HG02943 (cell line): Measurements from ENCODE around the gene TNP1.

Source experiments
- ATAC-seq: cut with Tn5 transposase; IDR thresholded peaks from one replicate; pipeline ENCODE4 v1.9.1; 2021; ENCODE audit warnings: mild to moderate bottlenecking, low read depth, moderate library complexity; ENCODE audit not compliant: unreplicated experiment

The TNP1 gene, protein sequence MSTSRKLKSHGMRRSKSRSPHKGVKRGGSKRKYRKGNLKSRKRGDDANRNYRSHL

DNA sequence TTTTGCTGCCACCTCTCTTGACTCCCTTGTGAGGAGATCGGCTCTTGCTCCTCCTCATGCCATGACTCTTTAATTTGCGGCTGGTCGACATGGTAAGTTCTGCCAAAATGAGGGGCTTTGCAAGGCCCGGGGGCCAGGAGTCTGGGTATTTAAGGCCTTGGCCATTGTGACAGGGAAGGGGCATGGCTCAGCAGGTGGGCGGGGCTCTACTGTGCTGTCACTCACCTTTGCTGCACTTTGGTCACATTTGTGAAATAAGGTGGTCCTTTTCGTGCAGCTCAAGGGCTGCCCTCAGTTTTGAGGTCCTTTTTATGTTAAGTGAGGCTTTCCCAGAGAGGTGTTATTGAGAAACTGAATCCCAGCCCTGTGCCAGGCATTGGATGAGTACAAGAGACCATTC is at the start of gene TNP1:
TSS of gene TNP1 (minus strand) at position 121 of the 400 bp plus-strand sequence. CDS start at position 91, 30 bp downstream.
- ATAC-seq: no peak

DNA sequence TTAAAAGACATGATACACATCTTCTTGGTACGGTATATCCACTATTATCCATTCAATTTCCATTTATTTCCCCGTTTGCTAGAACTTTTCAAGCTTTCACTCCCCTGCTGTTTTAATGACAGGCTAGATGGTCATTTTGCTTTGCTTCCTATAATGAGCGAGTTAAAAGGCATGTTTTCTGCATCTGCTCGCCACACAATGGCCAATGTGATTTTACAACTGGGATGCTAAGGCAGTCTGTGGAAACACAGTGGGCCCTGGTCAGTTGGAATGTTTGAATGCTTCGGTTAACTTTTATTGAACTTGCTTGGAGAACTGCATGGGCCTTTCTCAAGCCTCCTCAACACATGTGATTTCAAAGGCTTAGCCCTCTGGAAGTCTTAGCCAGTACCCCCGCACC is 48.4 kb upstream of the TNP1 start:
- ATAC-seq: no peak

DNA sequence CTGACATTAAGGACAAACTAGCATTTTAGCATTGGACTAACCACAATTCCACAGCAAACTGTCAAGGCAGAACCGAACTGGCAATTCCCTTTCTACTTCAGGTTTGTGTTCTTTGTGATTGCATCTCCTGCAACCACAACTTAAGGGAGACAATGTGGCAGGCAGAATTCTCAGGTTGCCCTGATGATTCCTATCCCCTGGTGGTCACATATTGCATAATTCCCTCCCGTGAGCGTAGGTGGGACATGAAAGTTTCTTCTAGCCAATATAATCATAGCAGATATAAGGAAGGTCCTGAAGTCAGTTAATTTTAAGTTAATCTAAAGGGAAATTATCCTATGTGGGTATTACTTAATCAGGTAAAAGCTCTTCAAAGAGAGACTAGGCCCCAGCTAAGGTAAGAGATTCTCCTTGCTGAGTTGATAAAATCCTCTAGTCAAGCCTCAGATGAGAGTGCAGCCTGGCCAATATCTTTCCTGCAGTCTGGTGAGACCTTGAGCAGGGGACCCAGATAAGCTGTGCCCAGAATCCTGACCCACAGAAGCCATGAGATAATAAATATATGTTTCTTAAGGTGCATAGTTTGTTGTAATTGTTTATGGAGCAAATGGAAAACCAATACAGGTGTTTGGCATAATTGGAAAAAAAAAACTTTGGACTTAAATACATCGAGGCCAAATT is 45.9 kb upstream of the TNP1 start:
- no peak for ATAC-seq

DNA sequence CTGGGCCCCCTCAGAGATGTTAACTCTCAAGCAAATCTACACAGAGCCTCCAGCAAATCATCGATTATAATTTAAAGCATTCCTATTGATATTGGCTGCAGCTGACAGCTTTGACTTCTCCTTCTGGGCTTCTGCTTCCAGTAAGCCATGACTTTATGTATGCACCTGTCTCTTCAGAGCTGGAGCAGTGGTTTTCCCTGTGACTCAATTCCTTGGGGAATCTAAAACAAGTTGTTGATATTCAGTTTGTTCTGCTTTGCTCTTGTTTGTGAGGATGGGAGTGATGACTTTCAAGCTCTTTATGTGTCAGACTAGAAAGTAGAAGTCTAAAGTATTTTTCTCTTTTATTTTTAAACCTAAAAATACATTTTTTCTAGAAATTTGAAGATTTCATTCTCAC is 45.1 kb upstream of the TNP1 start:
- ATAC-seq: no peak

DNA sequence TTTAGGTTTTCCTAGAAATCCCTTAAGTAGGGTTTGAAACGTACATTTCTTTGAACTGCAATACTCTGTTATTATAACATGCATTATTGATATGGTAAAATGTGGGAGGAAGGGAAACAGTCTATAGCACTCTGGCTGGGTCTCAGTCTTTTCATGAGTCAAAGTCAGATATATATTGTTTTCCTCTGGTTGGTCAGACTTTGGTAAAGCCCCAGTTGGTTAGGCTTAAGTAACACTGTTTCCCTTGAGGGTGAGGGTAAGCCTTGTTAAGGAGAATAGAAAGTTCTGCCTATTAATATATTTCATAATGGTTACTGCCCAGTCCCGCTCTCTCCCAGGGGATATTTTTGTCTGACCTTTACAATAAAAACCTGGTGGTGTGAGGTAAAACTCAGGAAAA is 44.7 kb upstream of the TNP1 start:
- ATAC-seq: no peak

DNA sequence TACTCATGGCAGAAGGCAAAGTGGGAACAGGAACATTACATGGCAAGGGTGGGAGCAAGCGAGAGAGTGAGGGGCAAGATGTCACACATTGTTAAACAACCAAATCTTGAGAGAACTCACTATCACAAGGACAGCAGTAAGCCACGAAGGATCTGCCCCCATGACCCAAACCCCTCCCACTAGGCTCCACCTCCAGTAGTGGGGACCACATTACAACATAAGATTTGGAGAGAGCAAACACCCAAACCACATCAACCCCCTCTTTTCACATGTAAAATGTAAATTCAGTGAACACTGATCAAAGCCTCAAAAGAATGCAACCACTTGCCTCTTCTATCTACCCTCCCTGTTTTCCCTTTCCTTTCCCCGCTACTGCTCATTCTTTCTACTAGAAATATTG is 43.6 kb upstream of the TNP1 start:
- no peak for ATAC-seq

DNA sequence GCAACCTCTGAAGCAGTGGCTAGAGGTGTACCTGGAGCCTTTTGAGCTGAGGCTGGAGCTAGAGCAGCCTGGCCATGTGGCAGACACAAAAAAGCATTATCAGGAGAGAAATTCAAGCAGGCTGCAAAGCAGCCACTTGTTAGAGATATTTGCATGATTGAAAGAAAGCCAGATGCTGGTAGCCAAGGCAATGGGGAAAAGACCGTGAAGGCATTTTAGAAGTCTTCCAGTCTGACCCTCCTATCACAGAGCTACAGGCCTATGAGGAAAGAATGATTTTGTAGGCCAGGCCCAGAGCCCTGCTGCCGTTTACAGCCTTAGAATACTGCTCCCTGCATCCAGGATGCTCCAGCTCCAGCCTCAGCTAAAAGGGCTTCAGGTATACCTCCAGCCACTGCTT is 41.4 kb upstream of the TNP1 start:
- ATAC-seq: no peak

DNA sequence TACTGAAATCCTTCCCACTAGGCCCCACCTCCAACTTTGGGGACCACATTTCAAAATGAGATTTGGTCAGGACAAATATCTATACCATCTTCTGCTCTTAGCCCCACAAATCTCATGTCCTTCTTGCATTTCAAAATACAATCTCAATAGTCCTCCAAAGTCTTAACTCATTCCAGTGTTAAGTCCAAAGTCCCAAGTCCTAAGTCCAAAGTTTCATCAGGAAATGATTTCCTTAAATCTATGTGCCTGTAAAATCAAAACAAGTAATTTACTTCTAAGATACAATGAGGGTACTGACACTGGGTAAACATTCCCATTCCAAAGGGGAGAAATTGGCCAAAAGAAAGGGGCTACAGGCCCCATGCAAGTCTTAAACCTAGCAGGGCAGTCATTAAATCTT is 40.5 kb upstream of the TNP1 start:
- ATAC-seq: no peak

DNA sequence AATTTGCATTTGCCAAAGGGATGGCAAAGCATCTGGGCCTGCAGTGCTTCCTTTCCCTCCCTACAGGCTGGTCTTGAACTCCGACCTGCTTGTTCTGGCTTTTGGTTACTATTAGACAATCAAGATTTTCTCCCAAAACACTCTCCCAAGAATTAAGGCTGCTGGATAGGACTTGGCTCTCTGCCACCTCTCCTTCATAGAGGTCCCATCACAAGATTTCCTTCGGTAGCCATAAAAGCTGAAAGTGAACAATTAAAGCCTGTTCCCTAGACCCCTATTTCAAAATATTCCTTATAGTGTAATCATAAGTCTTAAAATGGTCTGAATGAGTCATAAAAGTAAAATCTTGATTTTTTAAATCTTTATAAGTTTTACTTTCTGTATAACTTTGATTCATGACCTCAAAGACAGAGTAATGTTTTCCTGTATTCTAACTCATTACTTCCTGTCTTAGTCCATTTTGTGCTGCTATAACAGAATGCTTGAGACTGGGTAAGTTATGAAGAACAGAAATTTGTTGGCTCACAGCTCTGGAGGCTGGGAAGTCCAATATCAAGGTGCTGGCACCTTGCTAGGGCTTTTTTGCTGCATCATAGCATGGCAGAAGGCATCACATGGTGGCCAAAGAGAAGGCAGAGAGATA is 37.8 kb upstream of the TNP1 start:
- ATAC-seq: no peak

DNA sequence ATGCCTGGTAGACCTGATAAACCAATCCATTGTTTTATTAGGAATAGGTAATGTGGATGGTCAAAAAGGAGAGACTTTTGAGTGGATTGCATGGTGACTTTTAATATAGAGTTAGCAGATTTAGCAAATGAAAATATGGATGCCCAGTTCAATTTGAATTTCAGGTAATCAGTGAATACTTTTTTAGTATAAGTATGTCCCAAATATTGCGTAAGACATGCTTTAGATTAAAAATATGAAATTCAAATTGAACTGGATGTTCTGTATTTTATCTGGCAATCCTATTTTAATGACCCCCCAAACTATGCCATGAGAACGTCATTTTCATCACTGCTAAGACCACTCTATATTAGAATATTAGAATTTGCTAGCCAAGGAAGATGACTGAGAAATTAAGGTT is 30.3 kb upstream of the TNP1 start:
- no peak for ATAC-seq

DNA sequence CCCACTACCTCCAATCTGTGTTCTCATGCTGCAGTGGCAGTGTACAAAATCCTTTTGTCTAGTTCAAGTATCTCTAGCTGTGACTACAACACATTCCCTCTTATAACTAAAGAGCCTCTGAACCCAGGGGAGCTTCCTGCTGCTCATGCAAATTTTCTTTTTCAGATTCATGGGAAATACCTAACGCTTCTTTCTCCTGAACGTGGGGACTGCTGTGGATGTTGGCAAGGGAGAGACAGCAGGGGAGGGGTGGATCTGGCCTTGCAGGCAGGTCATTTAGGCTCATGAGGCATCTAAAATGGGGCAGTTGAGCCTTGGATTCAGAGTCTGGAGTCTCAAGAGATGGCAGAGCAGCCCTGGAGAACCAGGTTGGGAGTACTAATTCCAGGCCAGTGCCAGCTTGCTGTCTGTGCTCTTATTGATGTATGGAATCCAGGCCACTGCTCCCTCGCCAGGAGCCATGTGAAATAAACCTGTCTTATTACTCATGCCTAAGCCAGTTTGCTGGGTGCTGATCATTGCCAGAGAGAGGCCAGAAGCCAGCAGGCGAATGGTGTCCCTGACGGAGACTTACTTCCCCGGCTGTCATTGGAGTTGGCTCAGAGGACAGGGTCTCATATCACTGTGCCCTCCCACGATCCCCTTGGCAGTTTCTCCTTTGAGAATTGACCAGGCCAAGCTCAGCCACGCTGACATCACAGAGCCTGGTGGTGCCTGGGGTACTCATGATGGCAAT is 29.2 kb upstream of the TNP1 start:
- no peak for ATAC-seq

DNA sequence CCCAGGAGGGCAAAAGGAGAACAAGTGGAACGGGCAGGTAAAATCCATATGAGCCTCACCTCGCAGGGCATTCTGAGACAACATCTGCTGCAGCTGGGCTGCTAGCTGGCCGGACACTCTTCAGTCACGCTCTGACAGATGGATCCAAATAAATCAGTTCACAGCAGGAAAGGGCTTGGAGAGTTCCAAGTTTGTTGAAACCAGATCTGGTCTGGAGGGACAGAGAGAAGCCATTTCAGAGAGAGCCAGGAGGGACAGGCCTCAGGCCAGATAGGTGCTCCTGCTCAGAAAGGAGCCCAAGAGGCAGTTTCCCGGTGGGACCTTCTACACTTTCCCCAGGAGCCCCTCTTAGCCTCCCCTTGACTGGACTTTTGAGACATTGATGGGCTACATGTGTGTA is 28.2 kb upstream of the TNP1 start:
- no peak for ATAC-seq

DNA sequence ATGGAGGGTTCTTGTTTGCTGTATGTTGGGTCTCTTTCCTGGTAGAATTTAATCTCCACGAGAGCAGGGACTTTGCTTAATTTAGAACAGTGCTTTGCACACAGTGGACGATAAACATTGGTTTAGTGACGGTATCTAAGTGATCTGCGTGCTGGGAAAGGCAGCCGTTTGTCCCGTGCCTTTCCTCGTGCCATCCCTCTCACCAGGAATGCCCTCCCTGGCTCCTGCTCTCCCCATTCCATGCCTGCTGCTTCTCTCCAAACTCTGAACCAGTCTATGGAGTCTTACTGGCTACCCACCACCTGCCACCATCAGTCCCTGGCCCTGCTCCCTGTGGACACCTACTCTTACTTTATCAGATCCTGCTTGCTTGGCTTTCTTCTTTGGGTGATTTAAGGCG is 27.3 kb upstream of the TNP1 start:
- ATAC-seq: no peak

DNA sequence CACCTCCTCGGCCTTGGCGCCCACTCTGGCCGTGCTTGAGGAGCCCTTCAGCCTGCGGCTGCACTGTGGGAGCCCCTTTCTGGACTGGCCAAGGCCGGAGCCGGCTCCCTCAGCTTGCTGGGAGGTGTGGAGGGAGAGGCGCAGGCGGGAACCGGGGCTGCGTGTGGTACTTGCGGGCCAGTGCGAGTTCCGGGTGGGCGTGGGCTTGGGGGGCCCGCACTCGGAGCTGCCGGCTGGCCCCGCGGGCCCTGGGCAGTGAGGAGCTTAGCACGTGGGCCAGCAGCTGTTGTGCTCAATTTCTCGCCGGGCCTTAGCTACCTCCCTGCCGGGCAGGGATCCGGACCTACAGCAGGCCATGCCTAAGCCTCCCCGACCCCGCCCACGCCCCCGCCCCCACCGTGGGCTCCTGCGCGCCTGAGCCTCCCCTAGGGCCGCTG is 25.3 kb upstream of the TNP1 start:
- no peak for ATAC-seq

DNA sequence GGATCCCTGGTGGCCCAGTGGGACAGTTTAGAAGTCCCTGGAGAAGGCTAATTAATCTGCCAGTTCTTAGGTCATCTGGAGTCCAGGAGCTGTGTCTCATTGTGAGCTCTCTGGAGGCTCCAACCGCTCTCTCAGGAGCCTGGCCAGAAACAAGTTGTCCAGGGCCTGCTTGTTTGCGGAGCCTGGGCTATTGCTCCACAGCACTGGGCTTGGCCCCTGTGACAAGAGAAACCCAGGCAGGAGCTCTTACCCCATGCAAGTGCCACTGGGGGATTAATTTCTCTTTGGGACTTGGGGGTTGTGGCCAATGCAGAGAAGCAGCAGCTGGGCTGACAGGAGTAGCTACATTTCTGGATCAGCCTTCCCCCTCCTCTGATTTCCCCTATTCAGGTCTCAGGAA is 24.5 kb upstream of the TNP1 start:
- ATAC-seq: no peak

DNA sequence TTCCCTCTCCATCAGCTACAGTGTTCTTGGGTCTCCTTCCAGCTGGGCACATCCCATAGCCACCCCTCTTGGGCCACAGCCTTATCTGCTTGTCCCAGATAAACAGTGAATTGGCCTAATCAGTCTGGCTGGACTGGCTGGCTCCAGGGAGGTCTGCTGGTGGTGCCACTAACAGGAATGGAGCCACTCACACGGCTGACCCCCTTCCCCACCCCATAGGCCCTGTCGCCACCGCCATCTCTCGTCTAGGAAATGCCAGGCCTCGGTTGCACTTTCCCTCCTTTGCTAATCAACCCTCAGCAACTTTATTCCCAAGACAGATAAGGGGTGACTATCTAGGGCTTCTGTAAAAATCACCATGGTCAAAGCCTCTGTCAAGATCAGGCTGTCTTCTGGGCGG is 23.0 kb upstream of the TNP1 start:
- ATAC-seq: no peak

DNA sequence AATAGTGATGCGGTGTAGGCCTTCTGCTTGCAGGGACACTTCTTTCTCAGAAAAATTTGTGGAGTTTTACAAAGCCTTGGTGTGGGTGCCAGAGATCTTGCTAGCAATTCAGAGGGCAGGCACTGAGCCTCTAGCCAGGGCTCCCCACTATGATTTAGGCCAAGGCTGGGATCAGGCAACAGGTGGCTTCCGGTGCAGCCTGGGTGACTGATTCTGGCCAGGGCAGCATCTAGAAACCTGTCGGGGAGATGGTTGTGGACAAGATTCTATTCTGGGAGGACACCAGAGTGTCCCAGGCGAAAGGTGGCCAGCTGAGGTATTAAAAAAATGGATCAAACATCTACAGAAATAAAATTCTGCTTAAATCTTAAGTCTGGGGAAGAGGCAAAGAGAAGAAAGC is 21.5 kb upstream of the TNP1 start:
- ATAC-seq: no peak

DNA sequence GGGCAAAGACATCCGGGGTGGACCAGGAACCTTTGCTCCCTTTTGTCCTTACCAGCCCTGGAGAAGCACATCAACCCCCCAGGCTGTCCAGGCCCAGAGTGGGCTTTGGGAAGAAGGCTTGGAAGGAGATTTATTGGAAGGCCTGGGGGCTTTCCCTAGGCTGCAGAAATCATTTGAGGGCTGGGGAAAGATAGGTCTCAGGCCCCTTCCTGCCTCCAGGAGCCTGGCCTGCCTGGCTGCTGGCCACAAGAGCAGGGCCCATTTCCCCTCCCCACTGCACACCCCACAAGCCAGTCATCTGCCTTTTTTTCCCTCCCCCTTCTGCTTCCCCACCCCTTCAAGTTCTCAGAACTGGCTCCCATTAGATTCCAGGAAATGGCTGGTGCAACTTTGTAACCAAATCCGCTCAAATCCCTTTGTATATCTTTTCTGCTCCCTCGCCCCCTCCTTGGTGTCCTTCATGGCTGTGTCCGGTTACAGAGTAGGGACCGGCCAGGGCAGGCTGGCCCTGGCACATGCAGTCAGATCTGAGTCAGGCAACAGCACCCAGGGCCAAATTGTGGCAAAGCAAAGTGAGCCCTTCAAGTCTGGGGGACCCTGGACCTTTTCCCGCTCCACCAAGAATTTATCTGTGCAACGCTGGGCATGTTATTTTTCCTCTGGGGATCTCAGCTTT is 20.8 kb upstream of the TNP1 start:
- no peak for ATAC-seq

DNA sequence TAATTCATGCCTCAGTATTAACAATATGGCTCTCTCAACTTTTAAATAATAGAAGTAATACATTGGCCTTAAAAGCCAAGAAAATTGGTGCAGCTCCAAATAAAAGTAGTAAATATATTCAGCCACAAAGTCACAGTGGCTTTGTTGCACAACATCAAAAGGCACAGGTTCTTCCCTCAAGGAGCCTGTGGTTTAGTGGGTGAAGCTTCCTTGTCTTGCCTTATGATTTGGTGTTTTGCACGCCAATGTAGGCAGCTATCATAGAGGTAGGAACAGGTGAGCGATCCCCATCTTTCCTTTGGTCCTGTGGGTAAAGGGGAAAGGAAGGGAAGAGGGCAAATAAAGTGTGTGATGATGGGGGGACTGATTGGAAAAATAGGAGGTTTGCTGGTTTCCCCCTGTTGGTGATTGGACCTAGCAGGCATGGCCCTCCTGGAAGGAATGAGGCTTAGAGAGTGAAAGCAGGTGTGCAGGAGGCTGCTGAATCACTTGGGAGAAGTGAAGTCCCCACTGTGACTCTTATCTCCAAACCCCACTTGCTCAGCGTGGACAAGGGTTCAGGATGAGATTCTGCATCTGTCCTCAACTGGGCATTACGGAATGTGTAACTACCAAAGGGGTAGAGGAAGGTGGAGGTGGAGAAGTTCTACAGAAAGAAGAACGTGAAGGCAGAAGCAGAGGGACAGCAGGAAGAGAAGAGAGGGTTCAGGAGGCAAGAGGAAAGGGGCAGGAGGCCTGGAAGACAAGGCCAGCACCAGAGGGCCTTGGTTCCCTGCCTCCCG is 20.1 kb upstream of the TNP1 start:
- ATAC-seq: no peak

DNA sequence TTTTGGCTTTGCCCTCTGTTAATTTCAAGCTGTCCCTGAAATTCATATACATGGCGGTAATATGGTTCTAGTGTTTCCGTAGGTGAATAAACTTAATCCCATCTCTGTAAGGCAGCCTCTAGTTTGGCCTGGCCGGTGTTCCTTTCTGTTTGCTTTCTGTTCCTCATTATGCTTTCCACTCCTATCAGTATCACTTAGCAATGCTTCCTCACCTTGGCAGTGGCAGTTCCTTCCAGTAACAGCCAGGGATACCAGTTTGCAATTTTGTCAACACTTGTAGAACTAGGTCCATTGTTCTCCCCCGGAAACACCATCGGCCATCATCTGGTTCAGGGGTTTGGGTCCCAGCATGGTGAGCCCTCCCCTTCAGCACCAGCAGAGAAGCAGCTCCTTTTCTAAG is 18.2 kb upstream of the TNP1 start:
- no peak for ATAC-seq
